Hematopoietic multipotent progenitor cell treated with erythropoietin and hydrocortisone succinate and interleukin-3 and kit ligand, for 17 days (in vitro differentiated cells): Measurements from ENCODE around the gene LHX3.
A peak's percentile ranks its signal among the peaks of the same experiment; 100 is the strongest.

Experiments
- DNase-seq: peaks from one replicate; pipeline ENCODE4 v3.0.0-alpha.2; 2015; ENCODE audit warnings: low spot score

LHX3 gene

GRCh38 chr9:136204838-136205706 lies at the start of gene LHX3:
Gene LHX3 (minus strand): TSS chr9:136205128. CDS start chr9:136205012, 116 bp downstream.
- no peak for DNase-seq

GRCh38 chr9:136253246-136254130 lies 48.6 kb upstream of the LHX3 start:
- DNase-seq = no peak

GRCh38 chr9:136252846-136253245 lies 47.9 kb upstream of the LHX3 start:
- DNase-seq = no peak

GRCh38 chr9:136252281-136252680 lies 47.4 kb upstream of the LHX3 start:
- no peak for DNase-seq

GRCh38 chr9:136251264-136252115 lies 46.6 kb upstream of the LHX3 start:
- no peak for DNase-seq

- DNase-seq = no peak
Measured at GRCh38 chr9:136250676-136251075, 45.7 kb upstream of the LHX3 start.

GRCh38 chr9:136249877-136250559 lies 45.1 kb upstream of the LHX3 start:
- DNase-seq = no peak

GRCh38 chr9:136248951-136249876 lies 44.3 kb upstream of the LHX3 start:
- no peak for DNase-seq

- DNase-seq = no peak
Measured at GRCh38 chr9:136247947-136248637, 43.2 kb upstream of the LHX3 start.

- no peak for DNase-seq
Measured at GRCh38 chr9:136247551-136247916, 42.6 kb upstream of the LHX3 start.

GRCh38 chr9:136246849-136247550 lies 42.1 kb upstream of the LHX3 start:
- DNase-seq = no peak

- DNase-seq = peak; percentile 88
Measured at GRCh38 chr9:136245219-136246150, 40.6 kb upstream of the LHX3 start, which contains the start of gene QSOX2. Gene QSOX2 (minus strand): TSS chr9:136245812. CDS start chr9:136245803, 9 bp downstream.

GRCh38 chr9:136244969-136245218 lies 40.0 kb upstream of the LHX3 start:
- DNase-seq = no peak

GRCh38 chr9:136244122-136244968 lies 39.4 kb upstream of the LHX3 start:
- peak; percentile 40 for DNase-seq

- DNase-seq = peak; percentile 27
Measured at GRCh38 chr9:136243631-136244030, 38.7 kb upstream of the LHX3 start.

- peak; percentile 80 for DNase-seq
Measured at GRCh38 chr9:136242918-136243525, 38.1 kb upstream of the LHX3 start.

- no peak for DNase-seq
Measured at GRCh38 chr9:136242248-136242647, 37.3 kb upstream of the LHX3 start.
